Posterior vena cava (tissue), 2 donors: ENCODE data around the gene USP17L19. TPM values are rescaled to one million over a fixed set of nuclear protein-coding genes. Genes with fewer than 3 reads are reported as not detected.
"Not testable (repeated sequence)": the region's sequence is repeated elsewhere in the genome, so short reads cannot be mapped to it uniquely, and the experiment has no call there.

Source experiments
- DNase-seq: peaks from one replicate; pipeline ENCODE4 v3.0.0-alpha.2; 2020; ENCODE audit warnings: low spot score
- intact Hi-C, 2 donors: fragments of 100-400 bp; cut with DNase I; formaldehyde crosslinking; loops; one replicate each; pipeline versions ENCODE4 v1.14.1 to v1.14.2; 2022 to 2023
- long read RNA-seq, 2 donors: library from polyadenylated mRNA; unstranded; transcript quantifications; one replicate each; pipeline ENCODE4 v2.0.0, GENCODE V29; 2020 to 2021
- total RNA-seq, 2 donors: library from RNA; stranded (reverse); fragmentation: NEBNext Ultra II Directional; extraction: Animal tissue kit (Norgen Biotek cat#: 25700); gene quantifications; one replicate each; pipeline ENCODE4 v1.2.1, GENCODE V29; 2021
- donor health status: DM: yes; HTN: yes; CAD: no.
- donor health status: DM: yes; HTN: yes; CAD: no.

USP17L19 gene
- total RNA-seq, result not detected
- long read RNA-seq, donor 1, result 0 reads
- long read RNA-seq, donor 2, result 0 reads

GRCh38 chr4:9253078-9253477 is at the start of gene USP17L19:
Gene USP17L19 (plus strand): TSS chr4:9253378. CDS start chr4:9253378, 0 bp downstream.
- intact Hi-C loops, DNase-seq: not testable (repeated sequence)

- intact Hi-C loops, DNase-seq: not testable (repeated sequence)
These were observed 42.8 kb upstream of the USP17L19 start, which contains the start of gene USP17L10 for GRCh38 chr4:9210357-9210756. Gene USP17L10 (plus strand): TSS chr4:9210657. CDS start chr4:9210657, 0 bp downstream.

GRCh38 chr4:9214701-9215100 is 38.5 kb upstream of the USP17L19 start:
- peak; percentile 64 for DNase-seq
- intact Hi-C loops, result not testable (repeated sequence)

- DNase-seq, intact Hi-C loops: not testable (repeated sequence)
These were observed 38.1 kb upstream of the USP17L19 start, which contains the start of gene USP17L11 for GRCh38 chr4:9215105-9215504. Gene USP17L11 (plus strand): TSS chr4:9215405. CDS start chr4:9215405, 0 bp downstream.

GRCh38 chr4:9219852-9220251 is 33.3 kb upstream of the USP17L19 start, which contains the start of gene USP17L12:
Gene USP17L12 (plus strand): TSS chr4:9220152. CDS start chr4:9220152, 0 bp downstream.
- DNase-seq, intact Hi-C loops: not testable (repeated sequence)

- intact Hi-C loops, DNase-seq: not testable (repeated sequence)
These were observed 28.6 kb upstream of the USP17L19 start, which contains the start of gene USP17L13 for GRCh38 chr4:9224596-9224995. Gene USP17L13 (plus strand): TSS chr4:9224896. CDS start chr4:9224896, 0 bp downstream.

GRCh38 chr4:9230249-9230648 is 22.9 kb upstream of the USP17L19 start:
- intact Hi-C loops, DNase-seq: not testable (repeated sequence)

- DNase-seq, intact Hi-C loops: not testable (repeated sequence)
These were observed 19.1 kb upstream of the USP17L19 start, which contains the start of gene USP17L15 for GRCh38 chr4:9234085-9234484. Gene USP17L15 (plus strand): TSS chr4:9234385. CDS start chr4:9234385, 0 bp downstream.

DNA sequence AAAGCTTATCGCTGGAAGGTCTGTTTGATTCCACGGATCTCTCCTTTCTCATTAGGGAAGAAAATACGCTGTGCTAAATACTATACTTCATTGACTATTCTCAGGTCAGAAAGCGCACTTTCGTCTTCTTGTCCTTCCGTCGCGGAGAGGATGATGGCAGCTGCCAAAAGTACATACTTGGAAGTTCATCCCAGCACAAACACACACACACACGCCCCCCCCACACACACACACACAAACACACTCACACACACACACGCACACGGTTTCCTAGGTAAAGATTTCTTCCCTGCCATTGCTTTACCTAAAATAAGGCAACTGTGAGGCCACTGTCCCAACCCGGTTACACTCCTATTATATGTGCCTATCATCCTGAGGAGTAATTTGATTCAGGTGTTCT is 14.7 kb upstream of the USP17L19 start:
- intact Hi-C loops, DNase-seq: not testable (repeated sequence)

DNA sequence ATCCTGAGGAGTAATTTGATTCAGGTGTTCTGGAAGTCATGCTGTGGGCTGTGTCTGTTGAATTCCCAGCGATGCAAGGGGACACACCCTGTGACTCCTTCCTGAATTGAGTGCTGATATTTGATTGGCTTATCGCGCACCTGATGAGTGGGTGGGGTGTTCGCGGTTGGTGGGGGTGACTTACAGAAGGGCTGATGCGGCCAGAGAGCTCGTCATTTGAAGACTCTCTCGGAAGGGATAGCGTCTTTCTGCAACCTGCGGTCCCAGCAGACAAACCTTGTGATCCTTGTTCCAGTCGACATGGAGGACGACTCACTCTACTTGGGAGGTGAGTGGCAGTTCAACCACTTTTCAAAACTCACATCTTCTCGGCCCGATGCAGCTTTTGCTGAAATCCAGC is 9.6 kb upstream of the USP17L19 start, which contains the start of gene USP17L17:
Gene USP17L17 (plus strand): TSS at position 301 of the 400 bp plus-strand sequence. CDS start 0 bp downstream, at position 301.
- intact Hi-C loops, DNase-seq: not testable (repeated sequence)

GRCh38 chr4:9247953-9248680 is 5.1 kb upstream of the USP17L19 start, which contains the start of gene USP17L18:
Gene USP17L18 (plus strand): TSS chr4:9248630. CDS start chr4:9248630, 0 bp downstream.
- DNase-seq, result peak; percentile 77
- intact Hi-C loops, result not testable (repeated sequence)

DNA sequence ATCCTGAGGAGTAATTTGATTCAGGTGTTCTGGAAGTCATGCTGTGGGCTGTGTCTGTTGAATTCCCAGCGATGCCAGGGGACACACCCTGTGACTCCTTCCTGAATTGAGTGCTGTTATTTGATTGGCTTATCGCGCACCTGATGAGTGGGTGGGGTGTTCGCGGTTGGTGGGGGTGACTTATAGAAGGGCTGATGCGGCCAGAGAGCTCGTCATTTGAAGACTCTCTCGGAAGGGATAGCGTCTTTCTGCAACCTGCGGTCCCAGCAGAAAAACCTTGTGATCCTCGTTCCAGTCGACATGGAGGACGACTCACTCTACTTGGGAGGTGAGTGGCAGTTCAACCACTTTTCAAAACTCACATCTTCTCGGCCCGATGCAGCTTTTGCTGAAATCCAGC is 4.6 kb downstream of the USP17L19 start, which contains the start of gene USP17L20:
Gene USP17L20 (plus strand): TSS at position 301 of the 400 bp plus-strand sequence. CDS start 0 bp downstream, at position 301.
- DNase-seq, result not testable (repeated sequence)

GRCh38 chr4:9262572-9262971 is 9.4 kb downstream of the USP17L19 start, which contains the start of gene USP17L21:
Gene USP17L21 (plus strand): TSS chr4:9262872. CDS start chr4:9262872, 0 bp downstream.
- intact Hi-C loops, DNase-seq: not testable (repeated sequence)

More for the DNA sequence above, 4.6 kb downstream of the USP17L19 start, which contains the start of gene USP17L20:
- intact Hi-C loops, result not testable (repeated sequence)

DNA sequence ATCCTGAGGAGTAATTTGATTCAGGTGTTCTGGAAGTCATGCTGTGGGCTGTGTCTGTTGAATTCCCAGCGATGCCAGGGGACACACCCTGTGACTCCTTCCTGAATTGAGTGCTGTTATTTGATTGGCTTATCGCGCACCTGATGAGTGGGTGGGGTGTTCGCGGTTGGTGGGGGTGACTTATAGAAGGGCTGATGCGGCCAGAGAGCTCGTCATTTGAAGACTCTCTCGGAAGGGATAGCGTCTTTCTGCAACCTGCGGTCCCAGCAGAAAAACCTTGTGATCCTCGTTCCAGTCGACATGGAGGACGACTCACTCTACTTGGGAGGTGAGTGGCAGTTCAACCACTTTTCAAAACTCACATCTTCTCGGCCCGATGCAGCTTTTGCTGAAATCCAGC is 14.1 kb downstream of the USP17L19 start, which contains the start of gene USP17L22:
Gene USP17L22 (plus strand): TSS at position 301 of the 400 bp plus-strand sequence. CDS start 0 bp downstream, at position 301.
- DNase-seq, intact Hi-C loops: not testable (repeated sequence)

DNA sequence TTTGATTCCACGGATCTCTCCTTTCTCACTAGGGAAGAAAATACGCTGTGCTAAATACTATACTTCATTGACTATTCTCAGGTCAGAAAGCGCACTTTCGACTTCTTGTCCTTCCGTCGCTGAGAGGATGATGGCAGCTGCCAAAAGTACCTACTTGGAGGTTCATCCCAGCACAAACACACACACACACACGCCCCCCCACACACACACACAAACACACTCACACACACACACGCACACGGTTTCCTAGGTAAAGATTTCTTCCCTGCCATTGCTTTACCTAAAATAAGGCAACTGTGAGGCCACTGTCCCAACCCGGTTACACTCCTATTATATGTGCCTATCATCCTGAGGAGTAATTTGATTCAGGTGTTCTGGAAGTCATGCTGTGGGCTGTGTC is 18.5 kb downstream of the USP17L19 start:
- intact Hi-C loops, result not testable (repeated sequence)
- DNase-seq, result peak; percentile 89

Other genes starting within 250 kb of the USP17L19 start
- not detected for gene FAM90A26, start 83.0 kb upstream of the USP17L19 start, total RNA-seq
- gene USP17L10, start 42.7 kb upstream of the USP17L19 start, total RNA-seq, result not detected
- gene USP17L11, start 38.0 kb upstream of the USP17L19 start, total RNA-seq, result not detected
- gene USP17L12, start 33.2 kb upstream of the USP17L19 start, total RNA-seq, result not detected
- not detected for gene USP17L13, start 28.5 kb upstream of the USP17L19 start, total RNA-seq
- gene USP17L15, start 19.0 kb upstream of the USP17L19 start, total RNA-seq, result under 1 TPM in 1 of 2 donors, not detected in 1; 0.14 TPM
- not detected for gene USP17L17, start 9.5 kb upstream of the USP17L19 start, total RNA-seq
- gene USP17L18, start 4.7 kb upstream of the USP17L19 start, total RNA-seq, result not detected
- gene USP17L20, start 4.7 kb downstream of the USP17L19 start, total RNA-seq, result not detected
- gene USP17L21, start 9.5 kb downstream of the USP17L19 start, total RNA-seq, result not detected
- gene USP17L22, start 14.2 kb downstream of the USP17L19 start, total RNA-seq, result not detected
- gene USP17L24, start 71.8 kb downstream of the USP17L19 start, total RNA-seq, result not detected
- not detected for gene USP17L25, start 76.5 kb downstream of the USP17L19 start, total RNA-seq
- not detected for gene USP17L26, start 81.3 kb downstream of the USP17L19 start, total RNA-seq
- gene USP17L5, start 86.0 kb downstream of the USP17L19 start, total RNA-seq, result not detected
- not detected for gene USP17L27, start 90.8 kb downstream of the USP17L19 start, total RNA-seq
- gene USP17L28, start 95.5 kb downstream of the USP17L19 start, total RNA-seq, result not detected
- gene USP17L29, start 100.3 kb downstream of the USP17L19 start, total RNA-seq, result not detected
- not detected for gene USP17L30, start 109.8 kb downstream of the USP17L19 start, total RNA-seq
- not detected for gene DEFB131A, start 191.0 kb downstream of the USP17L19 start, total RNA-seq